ENCODE measurements around the gene MINDY3.
"Not testable (repeated sequence)": the region's sequence is repeated elsewhere in the genome, so short reads cannot be mapped to it uniquely, and the experiment has no call there.

Gene MINDY3

DNA sequence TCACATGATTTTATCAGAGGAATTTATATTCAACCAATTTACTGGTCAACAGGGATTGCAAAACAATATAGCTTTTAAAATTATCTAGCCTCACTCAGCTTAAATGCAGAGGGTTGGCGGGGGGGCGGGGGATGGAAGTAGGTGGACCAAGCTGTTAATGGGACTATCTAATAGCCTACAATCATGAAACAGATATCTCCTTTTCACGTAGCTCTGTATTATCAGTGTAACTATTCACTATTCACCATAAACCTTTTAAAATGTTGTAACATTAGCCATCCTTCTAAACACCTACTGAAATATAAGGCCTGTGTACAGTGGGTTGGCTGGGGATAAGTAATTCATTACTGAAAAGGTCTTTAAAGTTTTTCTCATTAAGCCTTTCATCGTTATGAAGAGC is 56.2 kb downstream of the MINDY3 start:
- DNase-seq: no peak

DNA sequence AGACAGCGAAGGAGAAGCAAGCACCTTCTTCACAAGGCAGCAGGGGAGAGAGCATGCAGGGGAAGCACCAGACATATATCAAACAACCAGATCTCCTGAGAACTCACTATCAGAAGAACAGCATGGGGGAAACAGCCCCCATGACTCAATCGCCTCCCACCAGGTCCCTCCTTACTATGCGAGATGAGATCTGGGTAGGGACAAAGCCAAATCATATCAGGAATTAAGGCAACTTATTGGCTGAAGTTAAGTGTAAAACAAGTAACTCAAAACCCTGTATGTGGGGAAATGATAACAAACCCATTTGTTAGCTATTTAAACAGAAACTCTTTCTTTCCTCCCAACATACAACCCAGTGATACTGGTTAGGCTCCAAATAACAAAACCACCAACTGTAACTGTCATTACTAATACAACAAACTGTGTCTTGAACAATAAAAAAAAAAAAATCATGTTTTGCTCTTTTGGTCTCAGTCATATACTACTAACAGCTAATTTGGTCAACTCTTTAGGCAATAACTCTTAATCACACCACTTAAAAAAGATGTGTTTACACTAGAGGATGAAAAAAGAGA is 57.8 kb downstream of the MINDY3 start:
- DNase-seq: no peak

DNA sequence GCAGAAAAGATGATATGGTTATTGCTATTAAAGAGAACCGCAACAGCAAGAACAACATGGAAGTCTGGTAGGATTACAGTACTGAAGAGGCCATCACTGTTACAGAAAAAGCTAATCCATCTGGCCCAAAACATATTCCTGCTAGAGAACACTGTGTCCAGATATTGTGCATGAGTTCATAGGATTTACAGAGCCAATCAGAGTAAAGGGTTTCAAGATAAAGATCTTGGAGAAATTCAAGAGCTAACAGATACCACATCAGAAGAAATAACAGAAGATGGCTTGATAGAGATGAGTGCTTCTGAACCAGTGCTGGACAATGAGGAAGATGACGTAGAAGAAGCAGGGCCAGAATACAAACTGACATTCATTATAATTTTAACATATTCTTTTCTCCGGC is 58.7 kb downstream of the MINDY3 start:
- DNase-seq: no peak

DNA sequence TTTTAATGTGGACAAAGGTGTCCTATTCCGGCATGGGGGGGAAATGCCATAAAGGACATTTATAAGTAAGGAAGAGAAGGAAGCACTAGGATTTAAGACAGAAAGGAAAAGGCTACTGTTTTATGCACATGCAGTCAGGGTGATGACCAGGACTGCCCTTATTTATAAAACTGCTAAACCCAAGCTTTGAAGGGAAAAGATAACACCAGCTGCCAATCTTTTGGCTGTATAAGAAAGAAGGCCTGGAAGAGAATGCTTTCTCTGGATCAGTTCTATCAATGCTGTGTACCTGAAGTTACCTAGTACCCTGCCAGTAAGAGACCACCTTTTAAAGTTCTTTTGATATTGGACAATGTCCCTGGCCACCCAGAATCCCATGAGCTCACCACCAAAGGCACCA is 59.2 kb downstream of the MINDY3 start:
- DNase-seq: no peak

DNA sequence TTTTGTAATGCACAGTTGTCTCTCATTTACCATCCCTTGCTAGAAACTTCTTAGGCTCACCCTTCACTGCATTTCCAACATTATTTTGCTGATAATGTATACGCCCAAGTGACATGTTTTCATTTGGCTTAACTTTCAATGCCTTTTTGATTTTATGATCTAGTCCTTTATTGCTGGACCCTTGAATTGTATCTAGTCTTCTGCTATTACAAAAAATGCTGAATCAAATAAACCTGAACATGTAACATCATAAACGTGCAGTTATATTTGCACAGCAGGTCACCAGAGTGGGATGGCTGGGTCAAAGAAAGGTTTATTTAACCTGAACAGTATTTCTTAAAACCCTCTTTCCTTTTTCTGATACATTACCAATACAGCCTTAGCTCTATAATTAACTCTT is 63.0 kb downstream of the MINDY3 start:
- DNase-seq: no peak

DNA sequence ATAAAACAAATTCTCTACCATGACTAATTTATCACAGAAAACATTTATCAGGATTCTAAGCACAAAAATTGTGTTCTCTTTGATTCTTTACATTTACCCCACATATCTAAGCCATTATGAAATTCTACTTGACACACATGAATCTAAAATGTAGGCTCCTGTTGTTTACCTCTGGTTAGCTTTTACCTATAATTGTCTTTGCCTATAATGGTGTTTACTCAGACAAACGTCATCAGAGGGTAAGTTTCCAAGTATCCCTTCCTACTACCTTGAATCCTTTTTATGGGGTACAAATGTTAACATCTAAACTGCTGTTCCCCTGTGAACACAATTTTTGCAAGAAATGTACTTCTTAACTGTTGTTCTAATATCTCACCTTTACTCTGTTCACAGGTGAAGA is 63.5 kb downstream of the MINDY3 start:
- no peak for DNase-seq

DNA sequence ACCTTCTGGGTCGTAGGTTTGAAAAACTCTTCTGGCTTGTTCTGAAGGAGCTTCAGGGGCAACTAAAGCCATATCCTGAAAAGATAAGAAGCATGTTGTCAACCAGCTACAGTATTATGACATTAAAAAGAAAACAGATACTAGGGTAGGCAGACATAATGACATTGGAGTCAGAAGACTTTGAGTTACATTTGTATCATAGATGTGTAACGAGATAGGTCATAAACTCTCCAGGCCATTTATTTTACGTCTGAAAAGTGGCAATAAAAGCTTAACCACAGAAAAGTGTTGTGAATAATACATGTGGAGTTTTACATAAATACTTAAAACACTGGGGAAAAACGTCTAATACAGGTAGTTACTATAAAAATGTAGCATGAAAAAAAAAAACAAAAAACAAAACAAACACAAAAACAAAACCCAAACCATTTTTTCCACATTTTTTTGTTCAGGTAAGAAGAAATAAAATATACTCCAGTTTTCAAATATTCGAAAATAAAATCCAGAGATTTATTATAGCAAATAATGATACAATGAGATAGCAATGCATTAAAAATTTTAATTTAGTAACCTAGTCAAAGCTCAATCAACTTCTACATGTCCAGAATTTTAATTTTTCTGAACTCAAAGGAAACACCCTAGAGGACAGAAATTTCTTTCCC is 64.1 kb downstream of the MINDY3 start:
- no peak for DNase-seq

DNA sequence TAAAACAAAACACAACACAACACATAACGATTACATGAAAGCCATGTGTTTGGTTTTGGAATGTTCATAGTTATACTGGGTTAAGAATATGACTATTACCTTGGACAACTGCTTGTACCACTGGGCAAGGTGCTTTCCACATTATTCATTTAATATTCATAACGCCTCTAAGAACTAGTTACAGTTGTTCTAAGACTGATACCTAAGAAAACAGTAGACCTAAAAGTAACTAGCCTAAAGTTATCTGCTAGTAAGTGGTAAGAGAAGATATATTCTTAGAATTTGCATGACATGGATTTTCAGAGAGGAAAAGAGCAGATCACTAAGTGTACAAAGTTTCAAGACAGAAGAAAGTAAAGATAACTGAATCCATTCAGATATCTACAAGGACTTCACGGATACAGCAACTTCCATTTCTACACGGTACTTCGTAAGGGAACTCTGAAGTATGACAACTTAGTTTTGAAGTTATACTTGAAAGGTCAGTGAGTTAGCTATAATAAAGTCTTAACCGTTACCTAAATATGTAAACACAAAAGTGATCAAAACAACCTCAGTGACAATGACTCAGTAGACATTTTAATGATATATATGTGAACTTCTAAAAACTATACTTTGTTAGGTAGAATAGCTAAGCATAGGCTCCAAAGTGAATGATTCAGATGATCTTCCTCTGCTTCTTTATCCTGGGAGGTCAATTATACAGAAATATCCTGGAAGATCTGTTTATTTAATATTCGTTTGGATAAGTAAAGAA is 65.1 kb downstream of the MINDY3 start:
- no peak for DNase-seq

DNA sequence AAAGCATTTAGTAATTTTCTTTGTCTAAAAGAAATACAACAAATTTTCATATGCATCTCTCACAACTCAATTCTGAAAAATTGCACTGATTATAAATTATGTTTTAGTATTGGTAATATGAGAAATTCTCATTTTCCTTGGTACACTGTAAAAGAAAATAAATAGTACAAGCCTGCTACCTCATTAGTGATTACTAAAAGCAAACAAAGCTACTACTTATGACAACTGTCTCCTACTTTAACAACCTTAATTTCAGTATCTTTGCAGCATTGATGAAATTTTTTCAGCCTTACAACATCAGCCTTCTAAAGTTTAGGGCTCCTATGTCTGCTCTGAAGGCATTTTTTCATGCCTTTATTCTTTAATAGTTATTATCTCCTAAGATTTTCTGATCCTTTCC is 65.7 kb downstream of the MINDY3 start:
- no peak for DNase-seq

DNA sequence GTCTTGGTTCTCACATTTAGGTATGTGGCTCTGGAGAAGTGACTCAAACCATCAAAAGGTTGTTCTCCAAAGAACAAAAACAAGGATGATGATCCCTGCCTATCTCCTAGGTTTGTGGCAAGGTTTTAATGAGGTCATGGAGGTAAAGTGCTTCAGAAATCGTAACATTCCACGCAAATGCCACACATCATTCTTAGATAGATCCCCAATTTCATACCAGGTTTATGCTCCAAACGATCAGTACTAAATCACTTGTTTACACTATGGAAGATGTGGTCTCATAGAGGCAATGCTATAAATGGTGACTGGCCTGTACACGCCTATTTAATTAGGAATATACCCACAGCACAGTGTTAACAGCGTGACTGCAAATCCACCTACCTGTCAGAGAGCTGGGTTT is 66.6 kb downstream of the MINDY3 start:
- no peak for DNase-seq

DNA sequence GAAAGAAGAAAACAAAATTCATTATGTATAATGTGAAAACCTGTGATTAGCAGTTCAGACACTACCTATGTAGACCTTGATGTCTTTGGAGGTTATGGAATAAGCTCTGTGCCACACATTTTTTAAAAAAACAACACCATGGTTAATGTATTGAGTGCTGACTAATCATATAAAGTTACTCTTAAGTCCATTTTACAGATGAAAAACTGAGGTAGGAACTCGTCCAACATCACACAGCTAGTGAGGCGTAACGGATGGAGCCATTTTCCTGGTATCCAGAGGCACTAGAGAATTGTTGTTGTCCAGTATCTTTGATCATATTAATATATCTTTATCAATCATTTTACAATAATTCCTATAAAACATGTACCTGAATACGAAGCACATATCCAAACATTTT is 67.5 kb downstream of the MINDY3 start:
- DNase-seq: no peak

DNA sequence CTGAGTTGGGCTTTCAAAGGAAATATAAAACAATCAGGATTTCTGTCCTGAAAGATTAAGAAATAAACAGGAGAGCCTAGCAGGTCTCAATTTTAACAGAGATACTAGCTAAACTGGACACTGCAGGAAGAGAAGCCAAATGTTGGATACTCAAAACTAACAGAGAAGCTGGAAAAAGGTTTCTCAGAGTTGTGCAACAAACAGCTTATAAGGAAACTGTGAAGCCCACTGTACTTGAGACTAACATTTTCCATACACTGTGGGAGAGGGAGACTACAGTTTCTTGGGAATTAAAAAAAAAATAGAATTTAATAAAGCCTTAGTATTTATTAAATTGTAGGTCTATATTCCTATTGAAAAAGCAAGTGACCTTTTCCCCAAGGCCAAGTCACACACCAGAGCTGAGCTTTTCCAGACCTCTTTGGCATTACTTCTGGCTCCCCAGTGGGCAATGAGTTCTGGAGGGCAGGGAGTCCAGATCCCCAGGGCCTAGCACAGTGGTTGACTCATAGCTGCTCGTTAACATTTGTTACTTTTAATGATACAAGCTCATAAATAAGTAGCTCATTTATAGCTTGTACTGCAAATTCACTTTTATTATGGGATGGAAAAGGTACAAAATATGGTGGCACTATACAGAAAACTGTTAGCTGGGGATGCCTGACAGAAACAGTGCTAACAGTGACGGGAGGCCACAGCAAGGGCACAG is 68.3 kb downstream of the MINDY3 start:
- no peak for DNase-seq

DNA sequence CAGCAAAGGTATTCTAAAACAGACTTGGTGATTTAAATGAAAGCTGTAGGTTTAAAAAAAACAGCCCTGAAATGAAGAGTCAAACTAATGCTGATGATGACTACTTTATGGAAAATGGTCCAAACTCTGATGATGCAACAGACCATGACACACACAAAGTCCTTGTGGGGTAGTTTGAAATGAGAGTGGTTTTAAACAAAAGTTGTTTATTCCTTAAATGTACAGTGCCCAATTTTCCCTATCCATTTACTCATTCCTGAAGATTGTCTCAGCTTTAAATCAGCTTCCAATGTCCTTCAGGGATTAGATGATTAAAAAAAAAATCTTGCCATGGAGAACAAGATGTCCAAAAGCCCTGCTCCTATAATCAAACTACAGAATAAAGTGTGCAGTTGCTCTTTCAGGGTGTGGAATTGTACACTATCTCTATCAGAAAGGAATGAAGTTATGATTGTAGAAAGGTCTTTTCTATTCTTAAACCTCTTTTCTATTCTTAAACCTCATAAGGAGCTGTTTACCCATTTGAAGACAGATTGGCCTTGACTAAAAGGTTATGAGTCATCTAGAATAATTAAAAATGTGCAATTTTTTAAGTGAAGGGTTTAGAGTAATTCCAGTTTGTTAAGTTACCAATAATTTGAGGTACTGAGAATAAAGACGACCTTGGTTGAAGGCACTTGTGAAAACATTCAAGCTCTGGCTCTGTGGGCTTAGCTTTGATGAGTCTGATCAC is 70.3 kb downstream of the MINDY3 start:
- DNase-seq: no peak

DNA sequence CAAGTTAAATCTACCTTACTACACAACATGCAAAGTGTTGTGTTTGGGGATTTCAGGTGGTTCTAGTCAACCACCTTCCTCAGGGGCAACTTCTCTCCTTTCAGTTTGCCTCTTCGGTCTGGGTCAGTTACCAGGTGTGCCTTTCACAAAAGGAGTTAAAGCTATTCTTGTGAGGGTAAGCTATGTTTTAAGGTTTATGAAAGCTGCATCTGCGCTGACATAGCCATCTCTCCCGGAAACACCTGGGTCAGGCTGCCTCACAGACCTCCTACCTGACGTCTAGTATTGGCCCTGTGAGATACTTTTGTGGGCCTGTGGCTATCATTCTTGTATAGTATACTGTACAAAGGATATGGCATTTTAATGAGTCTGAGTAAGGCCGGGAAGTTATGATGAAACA is 72.9 kb downstream of the MINDY3 start:
- no peak for DNase-seq

DNA sequence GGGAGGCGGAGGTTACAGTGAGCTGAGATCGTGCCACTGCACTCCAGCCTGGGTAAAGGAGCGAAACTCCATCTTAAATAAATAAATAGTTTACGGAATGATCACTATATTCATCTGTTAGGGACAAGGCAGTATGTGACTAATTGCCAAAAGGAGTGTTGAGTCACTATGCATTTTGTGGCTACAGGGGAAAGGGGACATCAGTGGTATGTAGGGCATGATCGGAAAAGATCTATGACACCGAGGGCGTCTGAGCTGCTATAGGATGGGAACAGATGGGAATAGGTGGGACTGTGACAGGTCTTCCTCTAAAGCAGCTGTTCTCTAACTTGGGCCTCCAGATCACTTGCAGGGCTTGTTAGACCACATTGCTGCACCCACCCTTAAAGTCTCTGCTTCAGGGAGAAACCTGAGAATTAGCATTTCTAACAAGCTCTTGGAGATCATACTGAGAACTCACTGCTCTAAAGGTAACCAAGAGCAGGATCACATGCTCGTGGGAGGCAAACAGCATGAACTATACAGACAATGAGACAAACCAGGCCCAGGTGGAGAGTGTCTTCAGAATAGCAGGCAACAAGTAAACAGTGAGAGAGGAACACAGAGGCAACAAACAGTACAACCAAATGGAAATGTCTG is 75.5 kb downstream of the MINDY3 start:
- DNase-seq: no peak

DNA sequence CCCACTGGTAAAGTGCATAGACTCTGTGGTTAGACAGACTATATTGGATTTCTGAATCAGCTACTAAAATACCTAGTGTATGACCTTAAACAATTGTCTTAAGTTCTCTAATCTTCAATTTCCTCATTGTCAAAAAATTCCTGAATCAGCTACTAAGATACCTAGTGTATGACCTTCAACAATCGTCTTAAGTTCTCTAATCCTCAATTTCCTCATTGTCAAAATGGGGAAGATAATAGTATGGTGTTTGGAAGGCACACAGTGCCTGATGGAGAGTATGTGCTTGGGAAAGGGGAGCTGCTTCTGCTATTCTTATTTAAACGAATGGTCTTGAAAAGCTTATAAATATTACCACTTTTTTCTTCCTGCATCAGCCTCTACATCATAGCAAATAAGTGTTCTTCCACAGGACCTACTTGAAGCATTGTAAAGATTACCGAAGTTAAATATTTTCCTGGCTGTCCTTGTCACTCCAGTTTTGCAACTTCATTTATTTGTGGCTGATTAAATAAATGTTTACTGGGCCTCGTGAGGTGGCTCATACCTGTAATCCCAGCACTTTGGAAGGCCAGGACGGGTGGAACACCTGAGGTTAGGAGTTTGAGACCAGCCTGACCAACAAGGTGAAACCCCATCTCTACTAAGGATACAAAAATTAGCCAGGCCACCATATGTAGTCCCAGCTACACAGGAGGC is 76.2 kb downstream of the MINDY3 start:
- DNase-seq: no peak

DNA sequence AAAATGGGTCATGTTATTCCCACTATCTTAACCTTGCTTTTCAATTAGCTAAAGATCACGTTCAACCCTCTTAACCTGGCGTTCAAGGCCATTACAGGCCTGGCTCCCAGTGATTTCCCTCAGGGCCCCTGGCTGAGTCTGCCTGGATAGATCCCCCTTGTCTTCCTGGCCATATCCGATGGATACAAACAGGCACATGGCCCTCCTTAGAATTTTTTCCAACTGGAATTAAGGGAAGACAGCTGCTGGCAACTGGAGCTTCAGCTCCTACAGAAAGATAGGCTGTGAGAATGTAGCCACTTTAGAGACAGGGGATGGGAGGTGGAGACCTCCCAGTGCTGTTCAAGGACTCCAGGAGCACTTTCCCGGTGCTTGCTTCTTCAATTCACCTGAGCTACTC is 77.5 kb downstream of the MINDY3 start:
- DNase-seq: no peak

DNA sequence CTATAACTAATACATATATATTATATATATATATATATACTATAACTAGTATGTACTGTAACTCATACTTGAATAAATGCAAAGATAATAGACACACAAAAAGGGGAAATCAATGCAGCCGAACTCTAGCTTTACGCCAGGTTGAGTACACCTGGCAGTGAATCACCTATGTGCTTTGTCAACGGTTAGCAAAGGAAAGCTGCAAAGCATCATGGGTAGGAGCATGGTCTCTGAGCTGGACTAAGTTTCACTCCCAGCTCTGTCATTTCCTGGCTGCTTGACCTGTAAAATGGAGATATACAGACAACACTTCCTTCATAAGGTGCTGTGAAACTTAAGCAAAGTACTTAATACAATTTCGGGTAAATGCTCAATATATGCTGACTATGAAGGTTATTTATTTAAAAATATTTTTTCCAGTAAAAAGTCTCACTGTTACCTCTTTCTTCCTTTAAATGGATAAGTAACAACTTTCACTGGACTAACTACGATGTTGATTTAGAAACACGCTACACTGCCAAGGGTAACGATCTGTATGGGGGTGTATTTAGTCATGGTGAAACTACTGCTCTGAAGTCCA is 78.8 kb downstream of the MINDY3 start:
- peak; percentile 37 for DNase-seq

DNA sequence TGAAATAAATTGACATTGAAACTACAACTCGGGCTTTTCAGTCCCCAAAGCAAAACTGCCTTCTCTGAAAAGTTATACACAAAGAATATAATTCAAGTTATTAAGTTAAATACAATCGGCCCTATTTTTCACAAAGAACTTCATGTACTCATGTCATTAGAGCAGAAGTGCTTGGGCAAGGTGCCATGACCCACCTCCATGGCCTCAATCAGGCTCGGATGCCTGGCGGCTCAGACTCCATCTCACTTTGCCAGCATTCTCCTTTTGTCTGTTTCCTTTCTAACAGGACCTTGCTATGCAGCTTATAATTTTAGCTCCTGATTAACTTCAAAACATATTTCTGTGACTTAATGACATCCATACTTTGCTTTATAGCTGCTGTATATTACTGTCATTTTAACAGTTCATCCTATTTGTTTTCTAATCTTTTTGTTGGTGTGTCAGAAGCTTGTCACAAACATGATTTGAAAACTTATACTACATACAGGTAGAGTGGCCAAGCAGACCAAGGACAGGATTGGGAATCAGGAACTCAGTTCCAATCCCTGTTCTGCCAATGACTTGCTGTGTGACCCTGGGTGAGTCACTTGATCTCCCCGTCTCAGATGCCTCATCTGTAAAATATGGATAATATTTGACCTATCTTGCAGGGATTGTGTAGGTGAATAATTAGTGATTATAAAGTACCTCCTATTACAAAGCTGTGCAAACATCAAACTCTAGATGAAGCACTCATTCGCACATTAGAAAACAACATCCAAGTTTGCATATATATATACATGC is 79.8 kb downstream of the MINDY3 start:
- no peak for DNase-seq

DNA sequence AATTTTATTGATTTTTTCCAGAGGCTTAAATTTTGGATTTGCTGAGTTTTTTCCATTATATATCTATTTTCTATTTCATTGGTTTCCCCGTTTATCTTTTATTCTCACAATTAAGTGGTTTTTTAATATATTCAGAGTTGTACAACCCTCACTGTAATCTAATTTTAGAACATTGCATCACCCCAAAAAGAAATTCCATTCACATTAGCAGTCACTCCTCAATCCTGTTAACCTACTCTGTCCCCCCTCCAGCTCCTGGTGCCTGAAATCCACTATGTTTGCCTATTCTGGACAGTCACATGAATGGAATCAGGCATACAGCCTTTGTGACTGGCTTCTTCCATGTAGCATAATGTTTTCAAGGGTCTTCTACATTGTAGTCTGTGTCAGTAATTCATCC is 84.8 kb downstream of the MINDY3 start:
- no peak for DNase-seq

DNA sequence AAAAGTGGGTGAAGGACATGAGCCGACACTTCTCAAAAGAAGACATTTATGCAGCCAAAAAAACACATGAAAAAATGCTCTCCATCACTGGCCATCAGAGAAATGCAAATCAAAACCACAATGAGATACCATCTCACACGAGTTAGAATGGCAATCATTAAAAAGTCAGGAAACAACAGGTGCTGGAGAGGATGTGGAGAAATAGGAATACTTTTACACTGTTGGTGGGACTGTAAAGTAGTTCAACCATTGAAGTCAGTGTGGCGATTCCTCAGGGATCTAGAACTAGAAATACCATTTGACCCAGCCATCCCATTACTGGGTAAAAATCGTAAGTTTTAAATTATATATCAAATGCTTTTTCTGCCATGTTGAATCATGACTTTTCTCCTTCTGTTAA is 85.8 kb downstream of the MINDY3 start:
- not testable (repeated sequence) for DNase-seq
